Lung (tissue), 12 donors: ENCODE data around the gene SCAMP5. TPM values are rescaled to one million over a fixed set of nuclear protein-coding genes. Genes with fewer than 3 reads are reported as not detected.

ENCODE experiments used
- ATAC-seq: fragments of 200-7000 bp; cut with Tn5 transposase; one replicate; pipeline ENCODE4 v1.9.1; 2020; ENCODE audit warnings: moderate number of reproducible peaks; ENCODE audit not compliant: insufficient read depth, low FRiP score
- DNase-seq, 3 donors: peaks; one replicate each; pipeline ENCODE4 v3.0.0-alpha.2; 2013 to 2017
- H3K27ac ChIP-seq, 2 donors: one replicate each; pipeline ENCODE4 v1.5.1; 2013; ENCODE audit warnings: mild to moderate bottlenecking in 2 of 2, moderate library complexity in 2 of 2, control low read depth in 1 of 2, inconsistent platforms in 1 of 2, low read depth in 1 of 2, low read length in 1 of 2
- H3K27me3 ChIP-seq, 3 donors: one replicate each; pipeline ENCODE4 v1.5.1; 2013; ENCODE audit warnings: low read length in 2 of 3; ENCODE audit not compliant: control insufficient read depth in 3 of 3, insufficient read depth in 3 of 3
- H3K36me3 ChIP-seq, 4 donors: one replicate each; pipeline ENCODE4 v1.5.1; 2013; ENCODE audit warnings: low read length in 4 of 4, mild to moderate bottlenecking in 1 of 4, moderate library complexity in 1 of 4; ENCODE audit not compliant: control insufficient read depth in 4 of 4, insufficient read depth in 4 of 4
- H3K4me1 ChIP-seq, 5 donors: one replicate each; pipeline ENCODE4 v1.5.1; 2013; ENCODE audit warnings: low read length in 5 of 5, mild to moderate bottlenecking in 2 of 5, moderate library complexity in 1 of 5; ENCODE audit not compliant: control insufficient read depth in 5 of 5, insufficient read depth in 5 of 5
- H3K4me3 ChIP-seq: one replicate; pipeline ENCODE4 v1.5.1; 2013; ENCODE audit warnings: mild to moderate bottlenecking, control low read depth, moderate library complexity
- H3K9ac ChIP-seq, 2 donors: one replicate each; pipeline ENCODE4 v1.5.1; 2013; ENCODE audit warnings: low read length in 2 of 2, control low read depth in 1 of 2; ENCODE audit not compliant: insufficient read depth in 1 of 2
- H3K9me3 ChIP-seq, 4 donors: one replicate each; pipeline ENCODE4 v1.5.1; 2013; ENCODE audit warnings: low read length in 3 of 4, mild to moderate bottlenecking in 1 of 4, moderate library complexity in 1 of 4; ENCODE audit not compliant: control insufficient read depth in 4 of 4, insufficient read depth in 3 of 4
- CTCF ChIP-seq: IDR thresholded peaks from 2 replicates; pipeline ENCODE4 v1.5.1; 2012; ENCODE audit warnings: mild to moderate bottlenecking; ENCODE audit errors: control extremely low read depth, extremely low read depth
- WGBS, 2 donors: extraction: QIAGEN DNeasy Blood & Tissue Kit; methylation state at CpG; one replicate each; pipeline ENCODE4 v1.1.7; 2013; 5-methylcytosine and 5-hydroxymethylcytosine counted together
- polyA plus RNA-seq, 2 donors: library from polyadenylated mRNA; stranded (reverse); fragments of 200-250 nt; gene quantifications; one replicate each; pipeline ENCODE4 v1.2.1, GENCODE V29; 2013
- total RNA-seq, 2 donors: library from RNA; depleted of rRNA in 1 of 2; stranded (reverse); fragments of >200 nt in 1 of 2; gene quantifications; one replicate each; pipeline ENCODE4 v1.2.1, GENCODE V29; 2014 to 2021
- donor health status: control.
- donor health status: control.
- donor health status: Bipolar disorder and iron deficiency.
- donor health status: healthy.
- donor health status: DM: yes; HTN: yes; CAD: no.

SCAMP5 gene
- total and polyA plus RNA-seq, 4 donors: 0.94 to 9.5 (median 4.3) TPM

- Histone ChIP-seq H3K4me3 (no peak overlapping the region), H3K27me3 (no peaks in the 10 kb centered on the region), H3K36me3 (no peaks in the 10 kb centered on the region), H3K9ac (no peak overlapping the region), H3K27ac (peak overlapping the region; percentile 90 to 92), H3K4me1 (peaks cover 27 to 54% (median 36%) of the 10 kb centered on the region in 5 donors), H3K9me3 (no peaks in the 10 kb centered on the region)
- DNase-seq (peak in 2 of 3 donors; percentile 47 to 50), ATAC-seq (peak; percentile 74)
- TF ChIP-seq CTCF: peak; percentile 50
- WGBS, 2 donors: 14 to 25% methylated on average over 12 of the region's 12 CpGs
Measured at GRCh38 chr15:75042730-75043508, 47.6 kb downstream of the SCAMP5 start.

- Histone ChIP-seq H3K27ac (peak overlapping the region; percentile 90 to 92), H3K27me3 (no peaks in the 10 kb centered on the region), H3K36me3 (no peaks in the 10 kb centered on the region), H3K9ac (no peak overlapping the region), H3K4me1 (peaks cover 29 to 61% (median 41%) of the 10 kb centered on the region in 5 donors), H3K4me3 (no peak overlapping the region), H3K9me3 (no peaks in the 10 kb centered on the region)
- DNase-seq: peak; percentile 95 to 98 (median 97)
- 17 to 18% methylated on average over 20 of the region's 20 CpGs for WGBS, 2 donors
- peak; percentile 20 for TF ChIP-seq CTCF
- ATAC-seq: peak; percentile 76
Measured at GRCh38 chr15:75043509-75044257, 48.3 kb downstream of the SCAMP5 start.

- H3K9ac ChIP-seq: no peak overlapping the region
- H3K27ac ChIP-seq: peak overlapping the region; percentile 75 to 92
- no peaks in the 10 kb centered on the region for H3K36me3 ChIP-seq
- no peaks in the 10 kb centered on the region for H3K27me3 ChIP-seq
- no peak for TF ChIP-seq CTCF
- H3K4me3 ChIP-seq: no peak overlapping the region
- DNase-seq (no peak), ATAC-seq (no peak)
- WGBS, 2 donors: 80 to 83% methylated on average over 14 of the region's 14 CpGs
- peaks cover 35 to 68% (median 47%) of the 10 kb centered on the region in 5 donors for H3K4me1 ChIP-seq
- no peaks in the 10 kb centered on the region for H3K9me3 ChIP-seq
Measured at GRCh38 chr15:75044258-75044878, 49.0 kb downstream of the SCAMP5 start.
